ENCODE measurements around the gene PRSS8.
"Not testable (repeated sequence)": the region's sequence is repeated elsewhere in the genome, so short reads cannot be mapped to it uniquely, and the experiment has no call there.

PRSS8 gene

GRCh38 chr16:31135535-31136286 lies at the start of gene PRSS8:
Gene PRSS8, minus strand, starts transcription at chr16:31135727. Its CDS starts 229 bp downstream, at chr16:31135498.
- in situ Hi-C loops (cut with MboI; ENCODE audit: low pct_unique_long_range_greater_than_20kb, low sequenced_read_pairs), result no loop called here
- no peak for DNase-seq

- DNase-seq, result no peak
- in situ Hi-C loops (cut with MboI; ENCODE audit: low pct_unique_long_range_greater_than_20kb, low sequenced_read_pairs), result no loop called here
Observed at GRCh38 chr16:31184888-31185287, 49.4 kb upstream of the PRSS8 start.

- in situ Hi-C loops (cut with MboI; ENCODE audit: low pct_unique_long_range_greater_than_20kb, low sequenced_read_pairs), result no loop called here
- DNase-seq, result no peak
Observed at GRCh38 chr16:31183432-31184428, 48.2 kb upstream of the PRSS8 start.

- no peak for DNase-seq
- in situ Hi-C loops (cut with MboI; ENCODE audit: low pct_unique_long_range_greater_than_20kb, low sequenced_read_pairs), result no loop called here
Observed at GRCh38 chr16:31182391-31182790, 46.9 kb upstream of the PRSS8 start.

- in situ Hi-C loops (cut with MboI; ENCODE audit: low pct_unique_long_range_greater_than_20kb, low sequenced_read_pairs), result no loop called here
- peak; percentile 80 for DNase-seq
Observed at GRCh38 chr16:31181102-31181830, 45.7 kb upstream of the PRSS8 start.

GRCh38 chr16:31179747-31180459 lies 44.4 kb upstream of the PRSS8 start, which contains the start of gene FUS:
Gene FUS, plus strand, starts transcription at chr16:31180139. Its CDS starts 76 bp downstream, at chr16:31180215.
- DNase-seq, result peak; percentile 91
- in situ Hi-C loops (cut with MboI; ENCODE audit: low pct_unique_long_range_greater_than_20kb, low sequenced_read_pairs), result no loop called here

GRCh38 chr16:31179219-31179746 lies 43.8 kb upstream of the PRSS8 start:
- DNase-seq, result no peak
- in situ Hi-C loops (cut with MboI; ENCODE audit: low pct_unique_long_range_greater_than_20kb, low sequenced_read_pairs), result no loop called here

- DNase-seq, result peak; percentile 73
- in situ Hi-C loops (cut with MboI; ENCODE audit: low pct_unique_long_range_greater_than_20kb, low sequenced_read_pairs), result no loop called here
Observed at GRCh38 chr16:31177136-31177535, 41.6 kb upstream of the PRSS8 start.

- in situ Hi-C loops (cut with MboI; ENCODE audit: low pct_unique_long_range_greater_than_20kb, low sequenced_read_pairs); DNase-seq: not testable (repeated sequence)
Observed at GRCh38 chr16:31170048-31170447, 34.5 kb upstream of the PRSS8 start.

- in situ Hi-C loops (cut with MboI; ENCODE audit: low pct_unique_long_range_greater_than_20kb, low sequenced_read_pairs), result no loop called here
- DNase-seq, result no peak
Observed at GRCh38 chr16:31168848-31169247, 33.3 kb upstream of the PRSS8 start.

GRCh38 chr16:31167315-31167714 lies 31.8 kb upstream of the PRSS8 start:
- in situ Hi-C loops (cut with MboI; ENCODE audit: low pct_unique_long_range_greater_than_20kb, low sequenced_read_pairs), result no loop called here
- no peak for DNase-seq

GRCh38 chr16:31157136-31157535 lies 21.6 kb upstream of the PRSS8 start:
- in situ Hi-C loops (cut with MboI; ENCODE audit: low pct_unique_long_range_greater_than_20kb, low sequenced_read_pairs), result no loop called here
- DNase-seq, result peak; percentile 71

GRCh38 chr16:31150976-31151375 lies 15.4 kb upstream of the PRSS8 start:
- in situ Hi-C loops (cut with MboI; ENCODE audit: low pct_unique_long_range_greater_than_20kb, low sequenced_read_pairs), result not testable (repeated sequence)
- DNase-seq, result peak; percentile 51

- in situ Hi-C loops (cut with MboI; ENCODE audit: low pct_unique_long_range_greater_than_20kb, low sequenced_read_pairs), result no loop called here
- DNase-seq, result no peak
Observed at GRCh38 chr16:31149894-31150890, 14.7 kb upstream of the PRSS8 start, which contains the start of gene PRSS36. Gene PRSS36, minus strand, starts transcription at chr16:31150066. Its CDS starts 31 bp downstream, at chr16:31150035.

GRCh38 chr16:31149332-31149731 lies 13.8 kb upstream of the PRSS8 start:
- in situ Hi-C loops (cut with MboI; ENCODE audit: low pct_unique_long_range_greater_than_20kb, low sequenced_read_pairs), result no loop called here
- no peak for DNase-seq

GRCh38 chr16:31148896-31149295 lies 13.4 kb upstream of the PRSS8 start:
- in situ Hi-C loops (cut with MboI; ENCODE audit: low pct_unique_long_range_greater_than_20kb, low sequenced_read_pairs), result no loop called here
- no peak for DNase-seq

- no peak for DNase-seq
- in situ Hi-C loops (cut with MboI; ENCODE audit: low pct_unique_long_range_greater_than_20kb, low sequenced_read_pairs), result no loop called here
Observed at GRCh38 chr16:31148281-31148728, 12.8 kb upstream of the PRSS8 start.

All from KBM-7 (cell line).